Neural cell (in vitro differentiated cells): ENCODE data around the gene SETD1A.

Experiments
- POLR2AphosphoS5 ChIP-seq: IDR thresholded peaks from 2 replicates; pipeline ENCODE4 v1.6.1; 2012
- TAF1 ChIP-seq: IDR thresholded peaks from 2 replicates; pipeline ENCODE4 v1.6.1; 2012; ENCODE audit warnings: low read depth
- TF ChIP-seq, protein P1 (sequence below): fragments of 450-650 bp; IDR thresholded peaks from 2 replicates; pipeline ENCODE4 v1.5.1; 2014; ENCODE audit warnings: antibody characterized with exemption, mild to moderate bottlenecking, moderate library complexity; ENCODE audit not compliant: poor library complexity, severe bottlenecking

DNA sequence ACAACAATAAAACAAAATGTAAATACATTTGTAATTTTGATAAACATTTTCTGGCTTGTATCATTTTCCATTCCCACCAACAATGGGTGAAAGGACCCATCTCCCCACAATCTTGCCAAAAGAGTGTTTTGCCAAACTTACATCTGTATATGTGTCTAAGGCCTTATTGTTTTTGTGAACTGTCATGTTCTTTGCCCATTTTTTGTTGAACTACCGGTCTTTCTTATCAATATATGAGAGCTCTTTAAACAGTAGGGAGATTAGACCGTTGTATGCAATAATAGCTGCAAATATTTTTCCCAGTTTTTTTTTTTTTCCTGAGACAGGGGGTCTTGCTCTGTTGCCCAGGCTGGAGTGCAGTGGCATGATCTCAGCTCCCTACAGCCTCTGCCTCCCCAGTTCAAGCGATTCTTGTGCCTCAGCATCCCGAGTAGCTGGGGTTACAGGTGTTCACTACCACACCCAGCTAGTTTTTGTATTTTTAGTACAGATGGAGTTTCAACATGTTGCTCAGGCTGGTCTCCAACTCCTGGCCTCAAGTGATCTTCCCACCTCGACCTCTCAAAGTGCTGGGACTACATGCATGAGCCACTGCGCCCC, 66.2 kb downstream of the SETD1A start:
- TF ChIP-seq TAF1 (no peak), POLR2AphosphoS5 (no peak)
- TF ChIP-seq, protein P1, sequence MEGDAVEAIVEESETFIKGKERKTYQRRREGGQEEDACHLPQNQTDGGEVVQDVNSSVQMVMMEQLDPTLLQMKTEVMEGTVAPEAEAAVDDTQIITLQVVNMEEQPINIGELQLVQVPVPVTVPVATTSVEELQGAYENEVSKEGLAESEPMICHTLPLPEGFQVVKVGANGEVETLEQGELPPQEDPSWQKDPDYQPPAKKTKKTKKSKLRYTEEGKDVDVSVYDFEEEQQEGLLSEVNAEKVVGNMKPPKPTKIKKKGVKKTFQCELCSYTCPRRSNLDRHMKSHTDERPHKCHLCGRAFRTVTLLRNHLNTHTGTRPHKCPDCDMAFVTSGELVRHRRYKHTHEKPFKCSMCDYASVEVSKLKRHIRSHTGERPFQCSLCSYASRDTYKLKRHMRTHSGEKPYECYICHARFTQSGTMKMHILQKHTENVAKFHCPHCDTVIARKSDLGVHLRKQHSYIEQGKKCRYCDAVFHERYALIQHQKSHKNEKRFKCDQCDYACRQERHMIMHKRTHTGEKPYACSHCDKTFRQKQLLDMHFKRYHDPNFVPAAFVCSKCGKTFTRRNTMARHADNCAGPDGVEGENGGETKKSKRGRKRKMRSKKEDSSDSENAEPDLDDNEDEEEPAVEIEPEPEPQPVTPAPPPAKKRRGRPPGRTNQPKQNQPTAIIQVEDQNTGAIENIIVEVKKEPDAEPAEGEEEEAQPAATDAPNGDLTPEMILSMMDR, result no peak
